Mononuclear cell (primary cell): ENCODE results near the gene WBP1L. TPM values are rescaled to one million over a fixed set of nuclear protein-coding genes. Genes with fewer than 3 reads are reported as not detected.
"Not testable (repeated sequence)": the region's sequence is repeated elsewhere in the genome, so short reads cannot be mapped to it uniquely, and the experiment has no call there.

Experiments used
- H3K27me3 ChIP-seq: 2 replicates; pipeline ENCODE4 v1.6.0; 2011; ENCODE audit warnings: low read length, control low read depth; ENCODE audit not compliant: insufficient read depth
- H3K4me1 ChIP-seq: 2 replicates; pipeline ENCODE4 v1.5.1; 2011; ENCODE audit warnings: mild to moderate bottlenecking, low read length, control low read depth; ENCODE audit not compliant: insufficient read depth
- H3K4me3 ChIP-seq: 2 replicates; pipeline ENCODE4 v1.5.1; 2011; ENCODE audit warnings: mild to moderate bottlenecking, low read length, moderate library complexity
- H3K9me3 ChIP-seq: 2 replicates; pipeline ENCODE4 v1.5.1; 2011; ENCODE audit warnings: low read depth, mild to moderate bottlenecking, control low read depth, low read length
- total RNA-seq: library from RNA; depleted of rRNA; stranded (reverse); fragments of >200 nt; gene quantifications from one replicate; pipeline ENCODE4 v1.2.3, GENCODE V29; 2012

Gene WBP1L
- total RNA-seq, 1 donor, result 6.7 TPM

DNA sequence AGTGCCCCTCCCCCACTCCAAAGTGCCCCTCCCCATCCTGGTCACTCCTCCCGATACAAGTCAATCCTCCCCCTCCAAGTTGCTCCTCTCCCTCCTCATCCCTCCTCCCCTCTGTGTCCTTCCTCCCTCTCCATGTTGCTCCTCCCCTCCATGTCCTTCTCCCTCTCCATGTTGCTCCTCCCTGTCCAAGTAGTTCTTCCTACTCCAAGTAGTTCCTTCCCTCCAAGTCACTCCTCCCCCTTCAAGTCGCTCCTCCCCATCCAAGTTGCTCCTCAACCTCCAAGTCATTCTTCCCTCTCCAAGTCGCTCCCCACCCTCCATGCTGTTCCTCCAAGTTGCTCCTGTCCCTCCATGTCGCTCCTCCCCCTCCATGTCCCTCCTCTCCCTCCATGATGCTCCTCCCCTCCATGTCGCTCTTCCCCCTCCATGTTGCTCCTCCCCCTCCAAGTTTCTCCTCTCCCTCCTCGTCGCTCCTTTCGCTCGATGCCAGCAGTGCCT lies 8.6 kb upstream of the WBP1L start:
- H3K4me3 ChIP-seq, result no peak overlapping the region
- peaks cover 13% of the 10 kb centered on the region for H3K4me1 ChIP-seq
- H3K9me3 ChIP-seq, result no peaks in the 10 kb centered on the region
- no peaks in the 10 kb centered on the region for H3K27me3 ChIP-seq

DNA sequence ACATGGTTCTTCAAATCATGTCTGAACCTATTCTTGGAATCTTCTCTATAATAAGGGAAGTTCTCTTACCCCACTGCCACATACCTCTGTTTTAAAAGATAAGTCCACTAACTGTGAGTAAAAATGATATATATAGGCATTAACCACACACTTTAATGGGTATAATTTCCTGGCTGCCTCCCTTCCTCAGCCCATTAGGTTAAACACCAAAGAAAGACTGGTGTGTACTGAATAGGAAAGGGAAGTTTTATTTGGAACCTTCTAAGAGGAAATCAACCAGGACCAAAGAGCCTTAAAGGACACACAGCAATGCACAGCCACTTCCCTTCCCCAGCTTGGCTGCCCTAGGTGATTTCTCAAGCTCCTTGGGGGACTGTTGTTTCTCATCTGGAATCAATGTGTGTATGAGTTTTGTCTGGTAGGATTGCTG lies 5.0 kb upstream of the WBP1L start:
- Histone ChIP-seq H3K4me1 (peaks cover 19% of the 10 kb centered on the region), H3K4me3 (no peak overlapping the region), H3K27me3 (no peaks in the 10 kb centered on the region), H3K9me3 (no peaks in the 10 kb centered on the region)

DNA sequence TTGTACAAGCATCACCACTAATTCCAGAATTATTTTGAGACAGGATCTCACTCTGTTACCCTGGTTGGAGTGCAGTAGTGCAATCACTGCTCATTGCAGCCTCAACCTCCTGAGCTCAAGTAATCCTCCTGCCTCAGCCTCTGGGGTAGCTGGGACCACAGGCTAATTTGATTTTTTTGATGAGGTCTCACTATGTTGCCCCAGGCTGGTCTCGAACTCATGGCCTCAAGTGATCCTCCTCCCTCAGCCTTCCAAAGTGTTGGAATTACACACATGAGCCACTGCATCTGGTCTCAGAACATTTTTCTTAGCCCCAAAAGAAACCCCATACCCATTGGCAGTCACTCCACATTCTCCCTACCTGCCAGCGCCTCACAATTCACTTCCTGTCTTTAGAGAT lies 3.5 kb upstream of the WBP1L start:
- H3K27me3 ChIP-seq, result no peaks in the 10 kb centered on the region
- no peaks in the 10 kb centered on the region for H3K9me3 ChIP-seq
- no peak overlapping the region for H3K4me3 ChIP-seq
- H3K4me1 ChIP-seq, result peaks cover 29% of the 10 kb centered on the region

DNA sequence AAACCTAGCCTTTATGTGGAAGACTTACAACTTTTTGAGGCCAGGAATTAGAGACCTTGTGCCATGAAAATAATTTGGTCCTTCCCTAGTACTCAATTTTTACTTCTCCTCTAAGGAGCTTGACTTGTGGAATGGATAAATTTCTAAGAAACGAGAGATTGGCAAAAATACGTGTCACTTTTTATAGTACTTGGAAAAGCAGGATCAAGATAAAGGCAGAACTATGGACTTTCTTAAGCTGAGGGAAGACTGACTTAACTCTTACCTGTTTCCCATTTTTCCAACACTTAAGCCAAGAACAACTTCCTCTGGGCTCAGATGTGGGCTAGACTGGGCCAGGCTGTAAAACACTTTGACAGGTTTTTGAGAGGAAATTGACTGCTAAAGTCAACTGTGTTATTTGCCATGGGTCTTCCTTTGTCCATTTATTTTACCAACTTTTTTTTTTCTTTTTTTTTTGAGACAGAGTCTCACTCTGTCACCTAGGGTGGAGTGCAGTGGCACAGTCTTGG lies 2.0 kb upstream of the WBP1L start:
- Histone ChIP-seq H3K4me1 (peaks cover 39% of the 10 kb centered on the region), H3K9me3 (no peaks in the 10 kb centered on the region), H3K27me3 (no peaks in the 10 kb centered on the region), H3K4me3 (no peak overlapping the region)

DNA sequence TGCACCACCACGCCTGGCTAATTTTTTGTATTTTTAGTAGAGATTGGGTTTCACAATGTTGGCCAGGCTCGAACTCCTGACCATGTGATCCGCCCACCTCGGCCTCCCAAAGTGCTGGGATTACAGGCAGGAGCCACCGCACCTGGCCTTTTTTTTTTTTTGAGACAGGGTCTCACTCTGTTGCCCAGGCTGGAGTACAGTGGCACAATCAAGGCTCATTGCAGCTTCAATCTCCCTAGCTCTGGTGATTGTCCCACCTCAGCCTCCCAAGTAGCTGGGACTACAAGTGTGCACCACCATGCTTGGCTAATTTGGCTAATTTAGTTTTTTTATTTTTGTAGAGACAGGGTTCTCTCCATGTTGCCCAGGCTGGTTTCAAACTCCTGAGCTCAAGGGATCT lies 1.4 kb upstream of the WBP1L start:
- not testable (repeated sequence) for H3K4me3 ChIP-seq, H3K9me3 ChIP-seq, H3K27me3 ChIP-seq
- peaks cover 39% of the 10 kb centered on the region for H3K4me1 ChIP-seq

DNA sequence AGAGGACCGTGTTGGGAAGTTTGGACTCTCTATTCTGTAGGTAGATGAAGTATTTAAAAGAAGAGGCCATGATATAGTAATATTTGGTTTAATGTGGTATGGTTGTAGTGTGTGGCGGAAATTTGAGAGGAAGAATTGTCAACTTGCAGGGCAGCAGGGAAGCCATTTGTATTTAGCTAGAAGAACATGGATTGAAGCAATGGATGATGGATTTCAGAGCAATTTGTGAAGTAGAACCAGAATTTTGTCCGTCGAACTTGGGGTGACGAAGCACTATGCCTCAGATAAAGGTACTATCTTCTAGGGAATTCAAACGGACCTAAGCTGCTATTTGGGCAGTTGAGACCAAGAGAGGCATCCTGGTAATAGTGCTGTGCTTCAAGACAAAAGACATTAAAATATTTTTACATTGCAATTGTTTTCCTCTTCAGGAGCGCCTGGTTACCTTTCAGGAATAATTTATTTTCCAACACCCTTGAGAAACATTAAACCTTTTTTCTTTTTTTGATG lies 615 bp upstream of the WBP1L start:
- Histone ChIP-seq H3K4me3 (peak overlapping the region; percentile 82), H3K27me3 (no peaks in the 10 kb centered on the region), H3K4me1 (peaks cover 39% of the 10 kb centered on the region), H3K9me3 (no peaks in the 10 kb centered on the region)

DNA sequence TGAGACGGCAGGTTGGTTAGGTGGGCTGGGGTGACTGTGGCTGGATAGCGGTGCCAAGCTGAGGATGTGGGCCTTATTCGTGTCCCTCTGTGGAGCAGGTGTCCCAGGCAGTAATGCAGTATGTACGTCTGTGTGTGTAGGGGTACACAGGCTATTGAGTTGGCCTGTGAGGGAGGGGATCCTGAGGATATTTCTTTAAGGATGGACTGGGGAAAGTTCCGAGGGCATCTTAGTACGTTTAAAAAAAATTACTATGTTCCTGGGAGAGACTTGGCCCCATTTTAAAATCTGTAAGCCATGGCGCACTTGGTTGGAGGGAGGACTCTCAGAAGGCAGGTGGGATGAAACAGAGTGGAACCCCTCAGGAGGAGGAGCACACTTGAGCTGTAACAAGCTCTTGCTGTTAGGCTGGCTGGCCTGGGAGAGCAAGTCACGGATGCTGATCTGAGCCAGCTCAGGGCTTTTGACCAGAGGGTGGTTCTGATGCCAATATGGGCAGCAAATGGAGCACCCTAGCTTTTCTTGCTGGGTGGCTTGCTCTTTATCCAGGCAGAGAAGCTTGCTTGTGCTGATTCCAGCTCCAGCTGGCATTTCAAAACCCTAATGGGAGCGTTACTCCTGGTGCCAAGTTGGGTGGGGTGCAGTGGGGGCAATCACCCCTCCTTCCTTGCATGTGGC lies 765 bp downstream of the WBP1L start:
- Histone ChIP-seq H3K4me3 (peak overlapping the region; percentile 82), H3K27me3 (no peaks in the 10 kb centered on the region), H3K9me3 (no peaks in the 10 kb centered on the region), H3K4me1 (peaks cover 27% of the 10 kb centered on the region)

DNA sequence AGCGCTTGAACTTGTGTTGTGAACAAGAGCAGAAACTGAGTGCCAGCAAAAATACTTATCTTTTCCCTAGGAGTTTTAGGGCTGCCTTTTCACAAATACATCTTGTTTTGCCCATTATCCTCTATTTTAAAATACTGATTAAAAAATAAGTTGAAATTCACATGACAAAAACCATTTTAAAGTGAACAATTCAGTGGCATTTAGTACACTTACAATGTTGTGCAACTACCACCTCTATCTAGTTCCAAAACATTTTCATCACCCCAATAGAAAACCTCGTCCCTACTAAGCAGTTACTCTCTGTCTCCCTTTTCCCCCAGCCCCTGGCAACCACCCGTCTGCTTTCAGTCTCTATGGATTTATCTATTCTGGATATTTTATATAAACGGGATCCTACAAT lies 1.4 kb downstream of the WBP1L start:
- no peaks in the 10 kb centered on the region for H3K27me3 ChIP-seq
- H3K4me3 ChIP-seq, result peak overlapping the region; percentile 82
- no peaks in the 10 kb centered on the region for H3K9me3 ChIP-seq
- peaks cover 26% of the 10 kb centered on the region for H3K4me1 ChIP-seq

DNA sequence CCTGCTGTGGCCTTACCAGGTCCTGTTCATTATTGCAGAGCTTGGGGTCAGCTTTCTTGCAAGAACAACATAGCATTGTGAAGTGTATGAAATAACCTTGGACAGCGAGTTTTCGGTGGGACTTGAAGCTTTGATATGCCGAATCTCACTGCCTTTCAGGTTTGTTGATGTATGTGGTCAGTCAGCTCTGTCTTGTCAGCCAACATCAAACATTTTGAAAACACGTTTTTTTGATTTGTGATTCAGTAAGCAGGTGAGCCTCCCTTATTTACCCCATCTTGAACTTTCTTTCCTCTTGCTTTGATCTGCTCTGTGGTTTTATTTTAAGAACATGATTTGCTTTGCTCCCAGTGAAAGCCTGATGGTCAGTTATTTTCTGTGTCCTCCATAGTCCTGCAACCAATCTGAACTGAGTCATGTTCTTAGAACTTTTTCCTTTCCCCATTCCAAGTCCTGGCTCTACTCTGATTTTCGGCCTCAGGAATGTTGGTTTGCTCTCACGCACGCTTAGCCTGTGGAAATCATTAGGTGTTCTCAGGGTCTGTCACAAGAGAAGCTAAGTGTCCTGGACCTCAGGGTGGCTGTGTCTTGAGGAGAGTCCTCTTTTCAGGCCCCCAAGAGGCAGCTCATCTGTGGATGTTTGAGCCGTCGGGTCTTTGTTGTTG lies 8.7 kb downstream of the WBP1L start:
- Histone ChIP-seq H3K9me3 (no peaks in the 10 kb centered on the region), H3K4me1 (peaks cover 23% of the 10 kb centered on the region), H3K4me3 (no peak overlapping the region), H3K27me3 (no peaks in the 10 kb centered on the region)

DNA sequence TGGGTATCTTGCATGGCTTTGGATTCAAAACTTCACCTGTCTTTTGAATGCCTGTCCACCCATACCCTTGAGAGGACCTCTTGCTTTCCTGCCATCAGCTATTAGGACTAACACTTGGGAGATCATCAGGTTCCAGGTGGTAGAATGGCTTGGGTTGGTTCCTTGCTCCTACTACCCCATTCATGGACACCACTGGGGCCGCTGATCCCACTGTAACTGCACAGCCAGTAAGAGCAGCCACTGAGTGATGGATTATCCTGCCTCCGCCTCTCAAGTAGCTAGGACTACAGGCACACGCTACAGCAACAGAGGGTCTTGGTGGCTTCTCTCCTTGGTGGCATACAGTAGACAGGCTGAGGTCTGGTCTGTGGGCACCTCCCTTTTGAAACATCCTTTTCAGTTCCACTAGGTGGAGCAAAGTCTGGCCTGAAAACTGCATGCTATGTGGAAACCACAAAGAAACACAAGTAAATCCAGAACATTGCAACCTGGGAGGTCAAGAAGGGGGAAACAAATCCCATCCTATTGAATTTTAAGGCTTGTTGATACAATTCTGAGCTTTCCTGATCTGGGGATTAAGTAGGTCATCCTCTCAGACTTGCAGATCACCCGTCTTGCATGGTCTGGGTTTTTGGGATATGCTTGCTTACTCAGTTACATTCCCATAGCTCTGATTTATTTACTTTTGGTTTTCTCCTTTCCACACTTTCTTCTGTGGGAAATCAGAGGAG lies 9.4 kb downstream of the WBP1L start:
- no peaks in the 10 kb centered on the region for H3K27me3 ChIP-seq
- no peaks in the 10 kb centered on the region for H3K9me3 ChIP-seq
- no peak overlapping the region for H3K4me3 ChIP-seq
- H3K4me1 ChIP-seq, result peaks cover 25% of the 10 kb centered on the region

DNA sequence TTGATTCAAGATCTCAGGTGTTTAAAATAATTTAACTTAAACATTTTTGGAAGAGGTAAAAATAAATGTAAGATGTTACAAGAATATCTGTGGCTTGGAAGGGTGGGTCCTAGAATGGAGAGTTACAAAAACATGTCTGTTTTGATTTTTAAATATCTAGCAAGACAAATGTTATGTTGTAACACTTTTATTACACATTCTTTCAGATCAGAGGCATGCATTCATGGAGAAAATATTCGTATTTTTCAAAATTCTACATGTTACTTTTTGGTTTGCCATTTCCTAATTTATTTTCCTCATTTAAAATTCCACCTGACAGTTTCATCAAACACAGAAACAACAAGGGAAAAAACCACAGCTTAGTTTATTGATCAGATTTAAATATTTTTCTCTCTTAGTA lies 10.0 kb downstream of the WBP1L start:
- no peaks in the 10 kb centered on the region for H3K9me3 ChIP-seq
- H3K4me1 ChIP-seq, result peaks cover 25% of the 10 kb centered on the region
- H3K4me3 ChIP-seq, result no peak overlapping the region
- H3K27me3 ChIP-seq, result no peaks in the 10 kb centered on the region

DNA sequence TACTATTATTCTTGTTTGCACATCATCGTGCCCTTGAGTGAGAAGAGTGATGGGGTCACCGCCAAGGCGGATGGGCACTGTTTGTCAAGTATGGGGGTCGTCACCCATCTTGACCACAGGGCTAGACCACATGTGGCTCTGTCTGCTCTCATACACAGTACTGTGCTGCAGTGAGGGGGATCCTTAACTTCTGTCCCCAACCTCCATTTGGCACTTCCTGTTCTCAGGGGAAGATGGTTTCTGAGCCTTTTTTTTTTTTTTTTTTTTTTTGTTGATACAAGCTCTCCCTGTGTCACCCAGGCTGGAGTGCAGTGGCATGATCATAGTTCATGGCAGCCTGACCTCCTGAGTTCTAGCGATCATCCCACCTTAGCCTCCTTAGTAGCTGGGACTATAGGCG lies 13.6 kb downstream of the WBP1L start:
- Histone ChIP-seq H3K27me3 (no peaks in the 10 kb centered on the region), H3K9me3 (no peaks in the 10 kb centered on the region), H3K4me3 (no peak overlapping the region), H3K4me1 (peaks cover 20% of the 10 kb centered on the region)

DNA sequence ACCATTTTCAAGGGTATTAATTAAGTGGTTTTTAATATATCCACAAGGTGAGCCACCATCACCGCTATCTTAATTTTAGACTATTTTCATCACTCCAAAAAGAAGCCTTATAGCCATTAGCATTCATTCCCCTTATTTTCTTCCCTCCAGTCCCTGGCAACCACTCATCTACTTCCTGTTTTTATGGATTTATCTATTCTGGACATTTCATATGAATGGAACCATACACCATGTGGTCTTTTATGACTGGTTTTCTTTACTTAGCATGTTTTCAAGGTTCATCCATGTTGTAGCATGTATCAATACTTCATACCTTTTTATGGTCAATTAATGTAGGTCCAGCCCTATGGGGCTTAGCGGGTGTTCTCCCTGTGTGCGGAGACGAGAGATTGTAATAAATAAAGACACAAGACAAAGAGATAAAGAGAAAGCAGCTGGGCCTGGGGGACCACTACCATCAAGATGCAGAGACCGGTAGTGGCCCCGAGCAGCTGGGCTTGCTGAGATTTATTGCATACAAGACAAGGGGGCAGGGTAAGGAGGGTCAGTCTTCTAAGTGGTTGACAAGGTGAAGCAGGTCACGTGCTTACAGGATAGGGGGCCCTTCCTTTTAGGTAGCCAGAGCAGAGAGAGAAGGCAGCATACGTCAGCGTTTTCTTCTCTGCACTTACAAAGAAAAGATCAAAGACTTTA lies 14.6 kb downstream of the WBP1L start:
- peaks cover 9% of the 10 kb centered on the region for H3K4me1 ChIP-seq
- H3K4me3 ChIP-seq, result no peak overlapping the region
- no peaks in the 10 kb centered on the region for H3K27me3 ChIP-seq
- H3K9me3 ChIP-seq, result no peaks in the 10 kb centered on the region

DNA sequence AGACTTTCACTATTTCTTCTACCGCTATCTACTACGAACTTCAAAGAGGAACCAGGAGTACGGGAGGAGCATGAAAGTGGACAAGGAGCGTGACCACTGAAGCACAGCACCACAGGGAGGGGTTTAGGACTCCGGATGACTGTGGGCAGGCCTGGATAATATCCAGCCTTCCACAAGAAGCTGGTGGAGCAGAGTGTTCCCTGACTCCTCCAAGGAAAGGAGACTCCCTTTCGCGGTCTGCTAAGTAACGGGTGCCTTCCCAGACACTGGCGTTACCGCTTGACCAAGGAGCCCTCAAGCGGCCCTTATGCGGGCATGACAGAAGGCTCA lies 15.2 kb downstream of the WBP1L start:
- H3K4me1 ChIP-seq, H3K9me3 ChIP-seq, H3K27me3 ChIP-seq, H3K4me3 ChIP-seq: not testable (repeated sequence)
